GM10847 (cell line): ENCODE results near the gene SLC2A11.
A peak's percentile ranks its signal among the peaks of the same experiment; 100 is the strongest.

Experiments used
- POLR2A ChIP-seq: IDR thresholded peaks from 2 replicates; pipeline ENCODE4 v1.6.1; 2011; ENCODE audit not compliant: insufficient read length; ENCODE audit errors: extremely low read depth

Gene SLC2A11

DNA sequence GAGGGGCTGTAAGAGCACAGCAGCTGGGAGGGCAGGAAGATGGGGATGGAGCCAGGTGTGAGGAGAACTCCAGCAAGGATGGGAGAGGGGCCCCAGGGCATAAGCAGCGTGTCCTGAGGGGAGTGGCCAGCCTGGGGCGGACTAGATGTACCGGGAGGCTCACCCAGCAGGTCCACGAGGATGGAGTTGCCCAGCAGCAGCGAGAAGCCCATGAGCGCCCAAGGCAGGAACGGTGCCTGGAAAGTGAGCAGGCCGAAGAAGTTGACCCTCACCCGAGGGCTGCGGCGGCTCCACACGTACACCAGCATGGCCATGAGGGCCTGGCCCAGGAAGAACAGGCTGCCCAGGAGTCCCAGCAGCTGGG lies 20.2 kb upstream of the SLC2A11 start:
- TF ChIP-seq POLR2A: no peak

DNA sequence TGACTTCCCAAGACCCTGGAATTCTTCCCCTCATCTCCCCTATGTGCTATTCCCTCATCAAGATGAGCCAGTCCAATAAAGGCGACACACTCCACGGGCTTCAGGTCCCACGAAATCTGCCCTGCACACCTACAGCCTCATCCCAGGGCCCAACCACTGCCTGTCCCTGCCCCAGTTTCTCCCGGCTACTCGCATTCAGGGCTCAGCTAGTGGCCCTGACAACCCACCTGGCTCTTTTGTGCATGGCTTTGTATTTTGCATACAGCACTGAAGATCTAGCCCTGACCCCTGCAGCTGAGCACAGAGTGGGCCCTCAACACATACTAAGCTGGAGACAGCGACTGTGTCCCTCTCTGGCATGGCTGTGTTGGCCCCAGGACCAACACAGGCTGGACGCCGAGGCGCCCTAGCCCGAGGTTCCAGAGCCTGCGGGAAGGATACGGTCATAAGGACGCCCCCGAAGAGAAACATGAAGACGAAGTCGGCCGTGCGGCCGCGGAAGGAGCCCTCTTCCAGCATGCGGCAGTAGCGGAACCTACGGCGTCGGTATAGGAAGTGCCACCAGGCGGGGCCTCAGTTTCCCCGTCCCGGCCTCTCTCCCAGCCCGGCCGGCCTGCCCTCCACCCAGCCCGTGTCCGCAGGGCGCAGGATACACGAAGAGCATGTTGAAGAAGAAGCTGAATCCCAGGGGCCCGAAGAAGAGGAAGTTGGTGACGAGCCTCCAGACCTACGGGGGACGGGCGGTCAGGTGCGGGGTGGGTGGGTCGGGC lies 19.6 kb upstream of the SLC2A11 start:
- TF ChIP-seq POLR2A: no peak

DNA sequence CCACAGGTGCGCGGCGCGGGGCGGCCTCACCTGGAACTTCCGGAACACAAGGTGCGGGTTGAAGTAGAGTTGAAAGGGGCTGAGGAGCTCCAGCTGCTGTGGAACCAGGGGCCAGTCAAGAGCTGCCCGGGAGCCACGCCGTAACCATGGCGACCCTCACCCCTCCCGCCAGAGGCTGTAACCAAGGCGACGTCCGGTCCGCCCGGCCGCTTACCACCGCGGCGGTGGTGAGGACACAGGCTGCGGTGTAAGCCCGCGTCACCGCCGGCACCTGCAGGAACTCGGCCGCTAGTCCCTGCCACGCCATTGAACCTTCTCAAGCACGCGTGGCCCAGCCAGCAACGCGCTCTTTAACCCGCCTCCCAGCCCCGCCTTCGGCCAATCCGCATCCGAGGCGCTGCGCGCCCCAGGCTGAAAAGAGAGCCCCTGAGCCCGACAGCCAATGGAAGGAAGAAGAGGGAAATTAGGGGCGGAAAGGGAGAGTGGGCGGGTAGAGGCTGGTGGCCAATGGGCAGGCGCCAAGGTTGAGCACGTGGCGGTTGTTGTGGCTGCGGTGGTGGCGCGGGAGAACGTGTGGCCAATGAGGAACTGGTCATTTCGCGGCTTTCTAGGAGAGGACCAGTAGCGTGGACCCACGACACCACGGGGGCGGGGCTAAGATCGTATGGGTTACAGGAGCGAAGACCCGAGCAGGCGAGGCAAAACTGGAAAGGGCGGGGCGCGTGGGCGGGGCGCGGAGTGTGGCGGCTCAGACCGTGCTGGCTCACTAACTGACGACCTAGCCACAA lies 18.8 kb upstream of the SLC2A11 start, which contains the start of gene DERL3:
DERL3 (minus strand) TSS at position 326 of the 788 bp plus-strand sequence; CDS start at position 307, 19 bp downstream.
- TF ChIP-seq POLR2A: peak; percentile 21

DNA sequence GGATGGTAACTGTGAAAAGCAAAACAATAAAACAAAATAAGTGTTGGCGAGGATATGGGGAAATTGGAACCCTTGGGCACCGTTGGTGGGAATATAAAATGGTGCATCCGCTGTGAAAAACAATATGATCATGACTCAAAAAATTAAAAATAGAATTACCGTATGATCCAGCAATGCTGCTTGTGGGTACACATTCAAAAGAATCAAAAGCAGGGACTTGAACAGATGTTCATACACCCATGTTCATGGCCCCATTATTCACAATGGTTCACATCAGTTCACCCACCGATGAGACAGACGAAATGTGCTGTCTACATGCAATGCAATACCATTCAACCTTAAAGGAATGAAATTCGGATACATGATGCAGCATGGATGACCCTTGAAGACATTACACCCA lies 17.6 kb upstream of the SLC2A11 start:
- no peak for TF ChIP-seq POLR2A

DNA sequence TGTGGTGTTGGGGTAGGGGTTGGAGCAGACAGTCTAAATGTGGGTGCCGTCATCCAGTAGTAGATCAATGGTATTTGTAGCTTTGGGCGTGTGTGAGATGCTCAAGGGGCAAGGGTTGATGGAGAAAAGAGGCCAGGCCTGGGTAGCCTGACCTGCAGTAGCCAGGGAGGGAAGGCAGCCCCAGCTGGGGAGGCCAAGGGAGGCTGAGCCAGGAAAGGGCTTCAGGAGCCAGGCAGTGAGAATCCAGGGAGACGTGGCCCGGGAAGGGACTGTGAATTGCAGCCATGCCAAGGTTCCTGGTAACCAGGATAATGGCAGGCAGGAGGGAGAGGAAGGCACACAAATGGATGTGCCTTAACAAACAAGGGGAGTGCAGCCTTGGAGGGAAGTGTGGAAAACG lies 16.4 kb upstream of the SLC2A11 start:
- no peak for TF ChIP-seq POLR2A

DNA sequence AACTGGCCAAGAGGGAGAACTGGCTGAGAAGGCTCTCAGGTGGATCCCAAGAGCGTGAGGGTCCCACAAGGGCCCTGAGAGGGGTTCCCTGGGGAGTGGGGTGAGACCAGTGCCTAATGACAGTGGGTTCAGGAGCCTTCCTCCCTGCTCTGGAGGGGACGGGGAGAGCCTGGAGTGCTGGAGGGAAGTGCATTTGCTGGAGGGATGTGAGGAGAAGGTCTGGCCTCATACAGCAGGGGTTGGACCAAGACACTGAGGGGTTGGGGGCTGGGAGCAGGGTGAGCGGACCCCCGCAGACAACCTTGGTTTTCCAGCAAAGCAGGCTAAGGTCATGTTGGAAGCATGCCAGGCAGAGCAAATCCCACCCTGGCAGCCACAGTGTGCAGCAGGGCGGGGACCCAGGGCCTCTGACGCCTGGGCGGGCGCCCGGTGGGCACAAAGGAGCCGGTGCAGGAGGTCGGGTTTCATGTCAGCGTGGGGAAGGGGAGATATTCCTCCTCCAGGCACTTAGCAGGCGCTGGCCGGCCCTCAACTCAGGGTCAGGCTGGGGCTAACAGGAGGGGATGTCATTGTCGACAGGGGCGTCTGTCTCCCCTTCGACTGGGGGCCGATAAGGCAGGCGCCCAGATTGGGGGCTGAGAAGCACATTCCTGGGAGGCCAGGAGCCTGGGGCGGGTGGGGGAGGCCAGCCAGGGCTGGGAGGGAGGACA lies 15.8 kb upstream of the SLC2A11 start:
- no peak for TF ChIP-seq POLR2A

DNA sequence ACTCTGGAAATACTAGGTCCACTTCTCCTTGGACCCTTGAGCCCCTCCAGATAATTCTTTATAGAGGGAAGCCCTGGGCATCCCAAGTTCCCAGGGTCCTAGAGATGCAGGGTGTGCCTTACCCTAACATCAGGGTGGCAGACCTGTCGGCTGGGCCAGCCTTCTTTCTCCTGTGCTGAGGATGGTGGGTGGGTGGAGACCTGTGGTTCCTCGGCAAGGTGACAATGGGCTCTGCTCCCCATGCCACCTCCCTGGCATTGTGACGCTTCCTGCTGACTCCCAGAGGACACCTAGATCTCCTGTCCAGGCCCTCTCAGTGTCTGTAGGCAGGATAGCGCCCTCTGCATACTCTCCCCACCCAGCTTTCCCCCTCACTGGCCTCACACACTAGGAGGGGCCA lies 15.1 kb upstream of the SLC2A11 start:
- TF ChIP-seq POLR2A: no peak

DNA sequence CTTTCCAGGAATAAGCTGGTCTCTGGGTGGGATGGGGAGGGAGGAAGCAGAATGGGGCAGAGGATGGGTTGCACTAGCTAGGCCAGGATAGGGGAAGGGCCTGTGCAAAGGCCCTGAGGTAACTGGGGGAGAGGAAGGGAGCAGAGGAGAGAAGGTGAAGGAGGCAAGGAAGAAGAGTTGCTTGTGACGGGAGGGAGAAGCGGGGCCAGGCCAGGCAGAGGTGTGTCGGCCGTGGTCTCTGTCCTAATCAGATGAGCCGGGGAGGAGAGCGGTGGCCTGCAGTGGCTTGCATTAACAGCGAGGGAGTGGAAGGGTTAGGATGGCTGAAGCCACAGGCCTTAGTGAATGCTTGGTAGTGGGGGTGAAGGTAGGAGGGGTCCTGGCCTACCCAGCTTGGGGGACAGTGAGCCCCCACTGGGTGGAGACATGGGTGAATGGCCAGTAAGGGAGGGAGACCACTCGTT lies 12.9 kb upstream of the SLC2A11 start:
- no peak for TF ChIP-seq POLR2A

DNA sequence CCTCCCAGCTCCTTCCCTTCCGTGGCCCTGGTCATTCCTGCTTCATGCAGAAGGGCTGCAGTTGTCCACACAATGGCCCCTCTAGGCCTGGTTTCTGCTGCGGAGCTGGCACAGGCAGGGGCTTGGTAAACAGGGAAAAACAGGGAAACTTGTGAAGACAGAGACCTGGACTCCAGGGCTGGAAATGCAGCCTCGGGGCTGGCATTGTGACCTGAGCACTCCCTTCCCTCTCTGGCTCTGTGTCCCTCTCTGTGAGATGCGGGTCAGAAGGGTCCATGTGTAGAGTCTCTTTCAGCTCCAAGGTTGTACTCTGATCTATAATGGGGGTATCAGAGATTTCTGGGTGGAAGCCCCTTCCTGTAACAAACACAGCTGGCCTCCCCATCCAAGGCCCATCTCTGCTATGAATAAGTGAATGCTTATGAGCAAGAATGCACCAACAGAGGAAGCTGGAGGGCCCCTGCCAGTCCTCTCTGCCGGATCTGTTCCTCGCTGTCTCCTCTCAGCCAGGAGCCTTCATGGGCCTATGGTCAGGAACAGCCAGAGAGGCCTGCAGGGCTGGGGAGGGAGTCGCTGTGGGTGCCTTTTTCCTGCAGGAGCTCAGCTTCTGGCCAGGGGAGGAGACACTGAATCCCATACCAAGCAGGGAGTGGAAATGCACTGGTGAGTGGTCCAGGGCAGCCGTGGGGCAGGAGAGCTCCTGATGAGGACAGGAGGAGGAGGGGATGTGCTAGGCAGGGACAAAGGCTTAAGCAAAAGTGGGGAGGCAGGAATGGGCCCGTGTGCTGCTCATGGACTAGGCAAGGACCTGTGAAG lies 12.2 kb upstream of the SLC2A11 start:
- TF ChIP-seq POLR2A: no peak

DNA sequence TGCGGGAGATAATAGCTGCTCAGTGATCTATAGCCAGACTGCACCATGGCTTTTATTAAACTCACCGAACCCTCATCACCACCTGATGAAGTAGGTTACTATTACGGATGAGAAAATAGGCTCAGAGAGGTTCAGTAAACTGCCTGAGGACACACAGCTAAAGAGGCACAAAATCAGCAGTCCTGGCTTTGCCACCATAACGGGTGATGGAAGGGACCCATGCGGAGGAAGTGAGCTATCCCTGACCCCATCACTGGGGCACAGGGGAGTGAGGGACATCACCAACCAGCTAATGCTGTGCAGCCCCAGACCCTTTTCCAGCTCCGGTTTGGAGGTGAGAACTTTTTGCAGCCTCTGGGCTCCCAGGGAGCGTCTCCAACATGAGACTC lies 11.6 kb upstream of the SLC2A11 start:
- TF ChIP-seq POLR2A: no peak

DNA sequence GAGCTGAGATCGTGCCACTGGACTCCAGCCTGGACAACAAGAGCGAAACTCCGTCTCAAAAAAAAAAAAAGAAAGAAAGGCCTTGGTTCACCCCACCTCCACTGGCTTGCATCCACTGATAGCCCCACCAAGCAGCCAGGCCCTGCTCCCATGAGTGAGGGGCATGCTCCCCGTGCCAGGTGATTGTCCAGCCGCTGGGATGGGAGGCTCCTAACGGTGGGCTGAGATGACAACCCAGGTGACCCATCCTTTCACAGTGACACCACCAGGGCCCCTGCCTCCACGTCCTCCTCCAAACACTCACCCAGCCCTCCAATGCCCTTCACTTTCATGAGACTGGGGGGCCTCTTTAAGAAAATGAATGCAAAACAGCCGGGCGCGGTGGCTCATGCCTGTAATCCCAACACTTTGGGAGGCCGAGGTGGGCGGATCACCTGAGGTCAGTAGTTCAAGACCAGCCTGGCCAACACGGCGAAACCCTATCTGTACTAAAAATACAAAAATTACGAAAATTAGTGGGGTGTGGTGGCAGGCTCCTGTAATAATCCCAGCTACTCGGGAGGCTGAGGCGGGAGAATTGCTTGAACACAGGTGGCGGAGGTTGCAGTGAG lies 10.3 kb upstream of the SLC2A11 start:
- no peak for TF ChIP-seq POLR2A

DNA sequence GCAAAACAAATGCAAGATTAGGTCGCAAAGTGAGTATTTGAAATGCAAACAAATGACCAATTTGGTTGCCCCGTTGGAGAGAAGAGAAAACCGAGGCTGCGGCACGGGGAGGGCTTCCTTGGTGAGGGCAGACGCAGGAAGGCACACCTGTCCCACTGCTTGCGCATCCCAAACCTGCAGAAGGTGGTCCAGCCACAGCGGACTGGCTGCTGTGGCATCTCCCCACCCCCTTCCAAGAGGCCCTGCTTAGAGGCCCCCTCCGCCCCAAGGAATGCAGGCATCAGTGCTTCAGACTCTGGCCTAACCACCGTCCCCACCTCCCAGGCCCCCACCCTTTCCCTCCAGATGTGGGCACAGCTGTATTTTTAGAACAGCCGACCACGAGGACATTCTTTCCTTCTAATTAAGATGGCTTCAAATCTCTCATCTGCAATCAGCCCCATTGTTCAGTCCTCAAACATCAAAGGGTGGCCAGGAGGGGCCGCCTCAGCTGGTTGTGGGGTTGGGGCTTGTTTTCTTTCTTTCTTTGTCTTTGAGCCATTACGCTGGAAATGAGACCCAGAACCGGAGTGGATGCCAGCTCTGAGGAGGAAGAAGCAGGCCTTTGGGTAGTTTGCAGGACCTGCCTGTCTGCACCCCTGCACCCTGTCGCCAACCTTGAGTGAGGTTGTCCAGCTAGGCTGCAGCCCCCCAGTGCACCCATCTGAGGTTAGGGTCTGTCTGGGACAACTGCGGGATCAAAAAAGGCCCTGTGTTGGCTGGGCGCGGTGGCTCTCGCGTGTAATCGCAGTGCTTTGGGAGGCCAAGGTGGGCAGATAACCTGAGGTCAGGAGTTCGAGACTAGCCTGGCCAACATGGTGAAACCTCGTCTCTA lies 9.4 kb upstream of the SLC2A11 start:
- TF ChIP-seq POLR2A: peak; percentile 14
